A549 (cell line): Measurements from ENCODE around the gene DSEL. TPM values are rescaled to one million over a fixed set of nuclear protein-coding genes. Genes with fewer than 3 reads are reported as not detected.

Experiments
- ATAC-seq, 2 experiments: fragments of 200-7000 bp in 1 of 2; fragments of >200 bp in 1 of 2; cut with Nextera tagmentation in 1 of 2; cut with Tn5 transposase in 1 of 2; 3 replicates each; pipeline versions ENCODE4 v1.8.0 to v1.9.1; 2018 to 2020; ENCODE audit warnings: mild to moderate bottlenecking in 1 of 2, moderate library complexity in 1 of 2
- CTCF ChIA-PET: fragments of 300-600 bp; sonication (Branson Sonifier 250); formaldehyde crosslinking; extraction: SDS; loops from one replicate; lab custom pipeline; 2021; ENCODE audit warnings: antibody characterized with exemption, inconsistent platforms; lab: Yijun Ruan, JAX
- POLR2A ChIA-PET: fragments of 350-600 bp; formaldehyde crosslinking; extraction: SDS; loops from one replicate; lab custom pipeline; 2021; ENCODE audit warnings: antibody characterized with exemption, inconsistent platforms; lab: Yijun Ruan, JAX
- DNase-seq, 2 experiments: peaks; one replicate each; pipeline versions ENCODE4 v3.0.0 to v3.0.0-alpha.2; 2011 to 2016; ENCODE audit warnings: low read depth in 1 of 2, low spot score in 1 of 2
- FAIRE-seq: peaks from 2 replicates; lab custom pipeline; 2011; peaks lifted over from hg19 to GRCh38; lab: Jason Lieb, UNC
- H3K27ac ChIP-seq, 2 experiments: fragments of >200 bp; sonication (Bioruptor Twin); formaldehyde crosslinking; 3 replicates each; pipeline ENCODE4 v1.5.1; 2016 to 2017
- H3K4me1 ChIP-seq: fragments of >200 bp; sonication (Bioruptor Twin); formaldehyde crosslinking; 3 replicates; pipeline ENCODE4 v1.6.1; 2016
- H3K4me2 ChIP-seq: fragments of >200 bp; sonication (Bioruptor Twin); formaldehyde crosslinking; 3 replicates; pipeline ENCODE4 v1.6.1; 2016
- H3K4me3 ChIP-seq: fragments of >200 bp; sonication (Bioruptor Twin); formaldehyde crosslinking; 3 replicates; pipeline ENCODE4 v1.5.1; 2016
- H3K9me3 ChIP-seq: fragments of >200 bp; sonication (Bioruptor Twin); formaldehyde crosslinking; 3 replicates; pipeline ENCODE4 v1.6.1; 2016
- ATOH8 ChIP-seq: fragments of 250-450 bp; sonication (Bioruptor Pico); IDR thresholded peaks from 2 replicates; pipeline ENCODE4 v1.5.0; 2020; ENCODE audit warnings: low read depth, mild to moderate bottlenecking, moderate library complexity
- BHLHE40 ChIP-seq: IDR thresholded peaks from 2 replicates; pipeline ENCODE4 v1.6.1; 2012; ENCODE audit warnings: low read depth, low read length, inconsistent platforms
- CBX2 ChIP-seq: fragments of 200-600 bp; sonication (generic); IDR thresholded peaks from 2 replicates; pipeline ENCODE4 v1.6.1; 2016; ENCODE audit warnings: low read depth, mild to moderate bottlenecking, borderline replicate concordance
- CEBPB ChIP-seq, 2 experiments: fragments of >200 bp in 1 of 2; sonication (Bioruptor Twin) in 1 of 2; formaldehyde crosslinking in 1 of 2; IDR thresholded peaks; 2 replicates each; pipeline ENCODE4 v1.6.1; 2012 to 2016
- CHD4 ChIP-seq: fragments of 200-600 bp; sonication (generic); IDR thresholded peaks from 2 replicates; pipeline ENCODE4 v1.6.1; 2016; ENCODE audit warnings: antibody characterized with exemption, mild to moderate bottlenecking, borderline replicate concordance
- CTCF ChIP-seq: fragments of >200 bp; sonication (Bioruptor Twin); formaldehyde crosslinking; IDR thresholded peaks from 3 replicates; pipeline ENCODE4 v1.5.1; 2016
- EHMT2 ChIP-seq: fragments of 200-600 bp; sonication (generic); IDR thresholded peaks from 2 replicates; pipeline ENCODE4 v1.6.1; 2016; ENCODE audit warnings: antibody characterized with exemption, low read depth, mild to moderate bottlenecking, moderate library complexity
- ELK1 ChIP-seq: fragments of 150-350 bp; IDR thresholded peaks from 2 replicates; pipeline ENCODE4 v1.6.1; 2014; ENCODE audit warnings: low read depth, mild to moderate bottlenecking, low read length
- FOSL2 ChIP-seq, 2 experiments: fragments of 450-650 bp in 1 of 2; fragments of >200 bp in 1 of 2; sonication (Bioruptor Twin) in 1 of 2; formaldehyde crosslinking; IDR thresholded peaks; 2 replicates each; pipeline versions ENCODE4 v1.5.0 to v1.6.1; 2016 to 2020; ENCODE audit warnings: mild to moderate bottlenecking in 1 of 2, moderate library complexity in 1 of 2
- GATA3 ChIP-seq: IDR thresholded peaks from 2 replicates; pipeline ENCODE4 v1.6.1; 2012; ENCODE audit warnings: borderline replicate concordance
- HOXB13 ChIP-seq: fragments of 250-450 bp; sonication (Bioruptor Pico); IDR thresholded peaks from 2 replicates; pipeline ENCODE4 v1.5.0; 2020; ENCODE audit warnings: low read depth, mild to moderate bottlenecking, moderate library complexity
- JUNB ChIP-seq: fragments of >200 bp; sonication (Bioruptor Twin); formaldehyde crosslinking; IDR thresholded peaks from 2 replicates; pipeline ENCODE4 v1.6.1; 2016
- NFE2L2 ChIP-seq: fragments of 150-350 bp; conservative IDR thresholded peaks from 2 replicates; pipeline ENCODE4 v1.6.1; 2014; ENCODE audit warnings: low read length
- NPAS2 ChIP-seq: fragments of 250-450 bp; sonication (Bioruptor Pico); IDR thresholded peaks from 2 replicates; pipeline ENCODE4 v1.8.0; 2022; ENCODE audit warnings: mild to moderate bottlenecking, moderate library complexity, borderline replicate concordance
- NR3C1 ChIP-seq: fragments of >200 bp; sonication (Bioruptor Twin); formaldehyde crosslinking; IDR thresholded peaks from 3 replicates; pipeline ENCODE4 v1.6.1; 2017
- POLR2A ChIP-seq: IDR thresholded peaks from 2 replicates; pipeline ENCODE4 v1.6.1; 2012; ENCODE audit warnings: mild to moderate bottlenecking, low read length
- POLR2AphosphoS2 ChIP-seq: conservative IDR thresholded peaks from 2 replicates; pipeline ENCODE4 v1.6.1; 2012; ENCODE audit warnings: low read length, improper control_type of control experiment, inconsistent platforms
- RAD21 ChIP-seq, 2 experiments: fragments of >200 bp in 1 of 2; sonication (Bioruptor Twin) in 1 of 2; formaldehyde crosslinking in 1 of 2; IDR thresholded peaks in 1 of 2; conservative IDR thresholded peaks in 1 of 2; 2 replicates in 1 of 2; 3 replicates in 1 of 2; pipeline ENCODE4 v1.6.1; 2012 to 2018; ENCODE audit warnings: inconsistent platforms in 1 of 2
- RCOR1 ChIP-seq: fragments of 150-350 bp; IDR thresholded peaks from 2 replicates; pipeline ENCODE4 v1.6.1; 2014; ENCODE audit warnings: antibody characterized with exemption, low read length, low read depth
- RNF2 ChIP-seq: fragments of 200-600 bp; sonication (generic); IDR thresholded peaks from 2 replicates; pipeline ENCODE4 v1.6.1; 2016; ENCODE audit warnings: low read depth, mild to moderate bottlenecking, antibody characterized with exemption, moderate library complexity, borderline replicate concordance
- SMC3 ChIP-seq: fragments of >200 bp; sonication (Bioruptor Twin); formaldehyde crosslinking; IDR thresholded peaks from 3 replicates; pipeline ENCODE4 v1.6.1; 2018; ENCODE audit warnings: inconsistent platforms
- SREBF2 ChIP-seq: fragments of 450-650 bp; IDR thresholded peaks from 2 replicates; pipeline ENCODE4 v1.6.1; 2014; ENCODE audit warnings: mild to moderate bottlenecking, moderate library complexity
- TP53 ChIP-seq: fragments of 250-450 bp; sonication (Bioruptor Pico); IDR thresholded peaks from 2 replicates; pipeline ENCODE4 v1.5.0; 2021; ENCODE audit warnings: mild to moderate bottlenecking, moderate library complexity
- ZSCAN20 ChIP-seq: fragments of 250-450 bp; sonication (Bioruptor Pico); IDR thresholded peaks from 2 replicates; pipeline ENCODE4 v1.8.0; 2022; ENCODE audit warnings: mild to moderate bottlenecking, moderate library complexity
- WGBS: methylation state at CpG from one replicate; pipeline ENCODE4 v1.1.6; 2017; ENCODE audit errors: missing lambda C conversion rate; 5-methylcytosine and 5-hydroxymethylcytosine counted together
- polyA plus RNA-seq, 4 experiments: library from polyadenylated mRNA; depleted of rRNA in 3 of 4; stranded (reverse); fragments of >200 nt; fragmentation: RNase III in 1 of 4; extraction: RNeasy Plus Mini Kit Qiagen cat#74134 plus additional on column Dnase treatment in 1 of 4; gene quantifications; 2 replicates in 3 of 4; 3 replicates in 1 of 4; pipeline ENCODE4 v1.2.3, GENCODE V29; 2011 to 2017
- TF ChIP-seq, protein P1 (sequence below): fragments of 250-450 bp; sonication (Bioruptor Pico); IDR thresholded peaks from 2 replicates; pipeline ENCODE4 v1.5.0; 2021; ENCODE audit warnings: mild to moderate bottlenecking, moderate library complexity, borderline replicate concordance

DSEL gene
- polyA plus RNA-seq, 2 of the 4 experiments (the other 2 are of a cell fraction): 0.21 to 0.34 TPM

GRCh38 chr18:67515942-67516538 lies 480 bp downstream of the DSEL start:
- CTCF ChIA-PET: interaction anchor here (0.6 to 2.6 kb wide), 16 partner anchors 9 to 1206 kb away, joined by 3 to 11 read pairs (median 4); no protein-coding TSS in a partner anchor
- peak overlapping the region; percentile 35 to 77; a peak in 4 of 6 replicates for H3K27ac ChIP-seq
- FAIRE-seq: no peak
- peak; percentile 44 to 75 for DNase-seq
- peak overlapping the region; percentile 97 for H3K4me2 ChIP-seq
- H3K4me1 ChIP-seq: no peaks in the 10 kb centered on the region
- H3K9me3 ChIP-seq: no peaks in the 10 kb centered on the region
- peak; percentile 81 to 86 for ATAC-seq
- H3K4me3 ChIP-seq: peak overlapping the region; percentile 71
- 3% methylated on average over 17 of the region's 53 CpGs for WGBS
- TF ChIP-seq POLR2A: no peak
- TF ChIP-seq RAD21 (conservative IDR thresholded peaks at IDR 0.05 in 1 of 2, IDR thresholded peaks at IDR 0.05 in 1 of 2): peak; percentile 76 to 82
- TF ChIP-seq, protein P1, sequence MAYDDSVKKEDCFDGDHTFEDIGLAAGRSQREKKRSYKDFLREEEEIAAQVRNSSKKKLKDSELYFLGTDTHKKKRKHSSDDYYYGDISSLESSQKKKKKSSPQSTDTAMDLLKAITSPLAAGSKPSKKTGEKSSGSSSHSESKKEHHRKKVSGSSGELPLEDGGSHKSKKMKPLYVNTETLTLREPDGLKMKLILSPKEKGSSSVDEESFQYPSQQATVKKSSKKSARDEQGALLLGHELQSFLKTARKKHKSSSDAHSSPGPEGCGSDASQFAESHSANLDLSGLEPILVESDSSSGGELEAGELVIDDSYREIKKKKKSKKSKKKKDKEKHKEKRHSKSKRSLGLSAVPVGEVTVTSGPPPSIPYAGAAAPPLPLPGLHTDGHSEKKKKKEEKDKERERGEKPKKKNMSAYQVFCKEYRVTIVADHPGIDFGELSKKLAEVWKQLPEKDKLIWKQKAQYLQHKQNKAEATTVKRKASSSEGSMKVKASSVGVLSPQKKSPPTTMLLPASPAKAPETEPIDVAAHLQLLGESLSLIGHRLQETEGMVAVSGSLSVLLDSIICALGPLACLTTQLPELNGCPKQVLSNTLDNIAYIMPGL: no peak
- no peak for TF ChIP-seq GATA3
- no peak for TF ChIP-seq ATOH8
- no peak for TF ChIP-seq CBX2
- no peak for TF ChIP-seq ZSCAN20
- no peak for TF ChIP-seq POLR2AphosphoS2
- TF ChIP-seq RNF2: peak; percentile 80; the same call in 1 of the 2 replicates
- TF ChIP-seq SMC3: peak; percentile 86
- no peak for TF ChIP-seq SREBF2
- no peak for TF ChIP-seq RCOR1
- TF ChIP-seq FOSL2 (IDR thresholded peaks at IDR 0.05): no peak
- no peak for TF ChIP-seq FOSL2 (CRISPR knock-in tag; IDR thresholded peaks at IDR 0.05)
- no peak for TF ChIP-seq ELK1
- no peak for TF ChIP-seq NR3C1
- TF ChIP-seq CTCF: peak; percentile 60
- no peak for TF ChIP-seq TP53 (CRISPR knock-in tag)
- no peak for TF ChIP-seq CEBPB (IDR thresholded peaks at IDR 0.05)
- POLR2A ChIA-PET: interaction anchor here (0.7 kb wide), 3 partner anchors 76 to 1087 kb away, joined by 3 to 5 read pairs (median 3); no protein-coding TSS in a partner anchor

GRCh38 chr18:67514901-67515540 lies 1.5 kb downstream of the DSEL start:
- no peak for ATAC-seq
- no peak overlapping the region for H3K27ac ChIP-seq
- no peak for TF ChIP-seq HOXB13 (CRISPR knock-in tag)
- no peak for TF ChIP-seq NFE2L2
- no peak for TF ChIP-seq JUNB
- TF ChIP-seq BHLHE40: no peak
- no peak for TF ChIP-seq RCOR1
- TF ChIP-seq CHD4: no peak
- no peak for TF ChIP-seq ELK1
- TF ChIP-seq, protein P1: no peak
- no peak for TF ChIP-seq NR3C1
- no peak for TF ChIP-seq POLR2A
- no peak for TF ChIP-seq EHMT2
- no peak for TF ChIP-seq CBX2
- no peak for TF ChIP-seq NPAS2 (CRISPR knock-in tag)
- no peak for TF ChIP-seq RAD21 (conservative IDR thresholded peaks at IDR 0.05 in 1 of 2, IDR thresholded peaks at IDR 0.05 in 1 of 2)

More at GRCh38 chr18:67514901-67515540, 1.5 kb downstream of the DSEL start:
- Histone ChIP-seq H3K9me3 (no peaks in the 10 kb centered on the region), H3K4me3 (no peak overlapping the region), H3K4me2 (peak overlapping the region; percentile 97; the same call in 2 of the 3 replicates), H3K4me1 (no peaks in the 10 kb centered on the region)
- FAIRE-seq (no peak), DNase-seq (no peak)
- 59% methylated on average over 6 of the region's 6 CpGs for WGBS
- ChIA-PET POLR2A (interaction anchor here (0.7 kb wide), 1 partner anchor 1088 kb away, joined by 3 read pairs; no protein-coding TSS in a partner anchor), CTCF (interaction anchor here (0.9 to 1.7 kb wide), 5 partner anchors 8 to 1146 kb away, joined by 3 to 5 read pairs (median 4); no protein-coding TSS in a partner anchor)
